OCI-LY1 (cell line): Measurements from ENCODE around the gene TRA2B.

Experiments
- H2AFZ ChIP-seq: fragments of 200-600 bp; sonication (generic), shearing (Covaris generic); 2 replicates; pipeline ENCODE4 v1.6.0; 2014; ENCODE audit warnings: antibody characterized with exemption, mild to moderate bottlenecking, low read length
- H3F3A ChIP-seq: fragments of 200-600 bp; sonication (generic), shearing (Covaris generic); 2 replicates; pipeline ENCODE4 v1.6.0; 2014; ENCODE audit warnings: mild to moderate bottlenecking, antibody characterized with exemption, low read length, moderate library complexity; ENCODE audit not compliant: insufficient read depth
- H3K27ac ChIP-seq: fragments of 200-600 bp; sonication (generic); 2 replicates; pipeline ENCODE4 v1.5.1; 2014; ENCODE audit warnings: low read length, mixed run types, mild to moderate bottlenecking, low read depth; ENCODE audit not compliant: poor library complexity, severe bottlenecking
- H3K27me3 ChIP-seq: fragments of 200-600 bp; sonication (generic); 2 replicates; pipeline ENCODE4 v1.6.0; 2014; ENCODE audit warnings: antibody characterized with exemption, mild to moderate bottlenecking, low read length, moderate library complexity; ENCODE audit not compliant: insufficient read depth
- H3K36me3 ChIP-seq: fragments of 200-600 bp; sonication (generic); 2 replicates; pipeline ENCODE4 v1.6.1; 2014; ENCODE audit warnings: mild to moderate bottlenecking, antibody characterized with exemption, low read length, moderate library complexity, mixed read lengths; ENCODE audit not compliant: insufficient read depth
- H3K4me1 ChIP-seq: fragments of 200-600 bp; sonication (generic); 2 replicates; pipeline ENCODE4 v1.5.1; 2014; ENCODE audit warnings: mild to moderate bottlenecking, low read length, moderate library complexity; ENCODE audit not compliant: insufficient read depth, severe bottlenecking
- H3K4me2 ChIP-seq: fragments of 200-600 bp; sonication (generic), shearing (Covaris generic); 2 replicates; pipeline ENCODE4 v1.6.1; 2014; ENCODE audit warnings: low read length
- H3K4me3 ChIP-seq: fragments of 200-600 bp; sonication (generic); 2 replicates; pipeline ENCODE4 v1.5.1; 2014; ENCODE audit warnings: low read length, low read depth, mild to moderate bottlenecking, mixed read lengths; ENCODE audit not compliant: poor library complexity, severe bottlenecking
- H3K79me2 ChIP-seq: fragments of 200-600 bp; shearing (Covaris generic); 2 replicates; pipeline ENCODE4 v1.6.1; 2016; ENCODE audit warnings: mixed run types, low read length, mixed read lengths; ENCODE audit not compliant: insufficient read depth
- H3K9ac ChIP-seq: fragments of 200-600 bp; sonication (generic), shearing (Covaris generic); 2 replicates; pipeline ENCODE4 v1.6.1; 2014; ENCODE audit warnings: mild to moderate bottlenecking, low read length, mixed read lengths
- H3K9me2 ChIP-seq: fragments of 200-600 bp; sonication (generic), shearing (Covaris generic); 2 replicates; pipeline ENCODE4 v1.6.1; 2014; ENCODE audit warnings: low read depth, mild to moderate bottlenecking, low read length, mixed read lengths
- H3K9me3 ChIP-seq: fragments of 200-600 bp; shearing (Covaris generic); 2 replicates; pipeline ENCODE4 v1.6.1; 2014; ENCODE audit warnings: low read length, mixed read lengths
- H4K20me1 ChIP-seq: fragments of 200-600 bp; sonication (generic), shearing (Covaris generic); 2 replicates; pipeline ENCODE4 v1.6.0; 2016; ENCODE audit warnings: mild to moderate bottlenecking, low read length; ENCODE audit not compliant: insufficient read depth
- CTCF ChIP-seq: fragments of 200-600 bp; sonication (generic), shearing (Covaris generic); IDR thresholded peaks from 2 replicates; pipeline ENCODE4 v1.5.1; 2017; ENCODE audit warnings: mild to moderate bottlenecking, antibody characterized with exemption, low read length, moderate library complexity, mixed read lengths
- EZH2 ChIP-seq: fragments of 200-600 bp; sonication (generic), shearing (Covaris generic); IDR thresholded peaks from 2 replicates; pipeline ENCODE4 v1.8.0; 2017; ENCODE audit warnings: borderline replicate concordance, mixed run types, mild to moderate bottlenecking, antibody characterized with exemption, low read length, moderate library complexity, mixed read lengths

TRA2B gene

GRCh38 chr3:185958626-185959025 is 20.8 kb upstream of the TRA2B start:
- Histone ChIP-seq H3K9me3 (no peaks in the 10 kb centered on the region), H3K9me2 (no peaks in the 10 kb centered on the region), H3K27ac (no peak overlapping the region), H2AFZ (no peak overlapping the region), H3K9ac (no peak overlapping the region), H3K36me3 (no peaks in the 10 kb centered on the region), H4K20me1 (no peaks in the 10 kb centered on the region), H3K4me2 (no peak overlapping the region), H3K4me1 (no peaks in the 10 kb centered on the region), H3F3A (no peaks in the 10 kb centered on the region), H3K27me3 (peaks cover 8% of the 10 kb centered on the region; the same call in 1 of the 2 replicates), H3K4me3 (no peak overlapping the region), H3K79me2 (no peaks in the 10 kb centered on the region)
- no peak for TF ChIP-seq EZH2
- TF ChIP-seq CTCF, result no peak

- Histone ChIP-seq H3K9me2 (no peaks in the 10 kb centered on the region), H3K4me3 (no peak overlapping the region), H3K36me3 (no peaks in the 10 kb centered on the region), H3K79me2 (no peaks in the 10 kb centered on the region), H3K4me1 (no peaks in the 10 kb centered on the region), H3K9ac (no peak overlapping the region), H2AFZ (no peak overlapping the region), H3K4me2 (no peak overlapping the region), H3K27ac (no peak overlapping the region), H3K27me3 (peaks cover 3% of the 10 kb centered on the region; the same call in 1 of the 2 replicates), H3F3A (no peaks in the 10 kb centered on the region), H3K9me3 (no peaks in the 10 kb centered on the region), H4K20me1 (no peaks in the 10 kb centered on the region)
- TF ChIP-seq EZH2, result no peak
- TF ChIP-seq CTCF, result no peak
These were observed 18.4 kb upstream of the TRA2B start for GRCh38 chr3:185956244-185956643.

- Histone ChIP-seq H3K27ac (no peak overlapping the region), H3K9me2 (no peaks in the 10 kb centered on the region), H3F3A (no peaks in the 10 kb centered on the region), H3K79me2 (no peaks in the 10 kb centered on the region), H3K36me3 (no peaks in the 10 kb centered on the region), H4K20me1 (no peaks in the 10 kb centered on the region), H3K9me3 (no peaks in the 10 kb centered on the region), H3K9ac (no peak overlapping the region), H2AFZ (no peak overlapping the region), H3K4me3 (no peak overlapping the region), H3K27me3 (peaks cover 3% of the 10 kb centered on the region; the same call in 1 of the 2 replicates), H3K4me1 (no peaks in the 10 kb centered on the region), H3K4me2 (no peak overlapping the region)
- no peak for TF ChIP-seq EZH2
- no peak for TF ChIP-seq CTCF
These were observed 16.5 kb upstream of the TRA2B start for GRCh38 chr3:185954366-185954723.
